ENCODE data around the gene FCN1.

The FCN1 gene

GRCh38 chr9:134916161-134916665 is 1.5 kb downstream of the FCN1 start:
- TF ChIP-seq CTCF (IDR thresholded peaks at IDR 0.05; ENCODE audit: unreplicated experiment in 3 of 3): no peak
- Mint-ChIP-seq H3K27me3 (ENCODE audit: low read depth) (peaks cover 28% of the 10 kb centered on the region), H3K27ac (no peak overlapping the region), H3K36me3 (ENCODE audit: low read depth) (no peaks in the 10 kb centered on the region), H3K4me1 (no peaks in the 10 kb centered on the region), H3K4me3 (no peak overlapping the region), H3K9me3 (peaks cover 10% of the 10 kb centered on the region)

- peaks cover 10% of the 10 kb centered on the region for H3K9me3 Mint-ChIP-seq
- no peaks in the 10 kb centered on the region for H3K36me3 Mint-ChIP-seq (ENCODE audit: low read depth)
- H3K27me3 Mint-ChIP-seq (ENCODE audit: low read depth): peaks cover 31% of the 10 kb centered on the region
- H3K4me3 Mint-ChIP-seq: no peak overlapping the region
- TF ChIP-seq CTCF (IDR thresholded peaks at IDR 0.05; ENCODE audit: unreplicated experiment in 3 of 3): no peak
- no peak overlapping the region for H3K27ac Mint-ChIP-seq
- H3K4me1 Mint-ChIP-seq: no peaks in the 10 kb centered on the region
Measured at GRCh38 chr9:134915046-134915985, 2.4 kb downstream of the FCN1 start.

- no peaks in the 10 kb centered on the region for H3K4me1 Mint-ChIP-seq
- H3K36me3 Mint-ChIP-seq (ENCODE audit: low read depth): no peaks in the 10 kb centered on the region
- H3K4me3 Mint-ChIP-seq: no peak overlapping the region
- peaks cover 37% of the 10 kb centered on the region for H3K27me3 Mint-ChIP-seq (ENCODE audit: low read depth)
- TF ChIP-seq CTCF (IDR thresholded peaks at IDR 0.05; ENCODE audit: unreplicated experiment in 3 of 3): no peak
- H3K9me3 Mint-ChIP-seq: peaks cover 6% of the 10 kb centered on the region
- no peak overlapping the region for H3K27ac Mint-ChIP-seq
Measured at GRCh38 chr9:134914501-134914834, 3.2 kb downstream of the FCN1 start.

GRCh38 chr9:134913713-134914500 is 3.8 kb downstream of the FCN1 start:
- Mint-ChIP-seq H3K27ac (no peak overlapping the region), H3K4me1 (no peaks in the 10 kb centered on the region), H3K36me3 (ENCODE audit: low read depth) (no peaks in the 10 kb centered on the region), H3K9me3 (peaks cover 6% of the 10 kb centered on the region), H3K27me3 (ENCODE audit: low read depth) (peaks cover 41% of the 10 kb centered on the region), H3K4me3 (no peak overlapping the region)
- TF ChIP-seq CTCF (IDR thresholded peaks at IDR 0.05; ENCODE audit: unreplicated experiment in 3 of 3): no peak

- no peak overlapping the region for H3K27ac Mint-ChIP-seq
- no peaks in the 10 kb centered on the region for H3K4me1 Mint-ChIP-seq
- H3K36me3 Mint-ChIP-seq (ENCODE audit: low read depth): no peaks in the 10 kb centered on the region
- peaks cover 36% of the 10 kb centered on the region for H3K27me3 Mint-ChIP-seq (ENCODE audit: low read depth)
- no peak for TF ChIP-seq CTCF (IDR thresholded peaks at IDR 0.05; ENCODE audit: unreplicated experiment in 3 of 3)
- H3K9me3 Mint-ChIP-seq: no peaks in the 10 kb centered on the region
- H3K4me3 Mint-ChIP-seq: no peak overlapping the region
Measured at GRCh38 chr9:134913041-134913712, 4.5 kb downstream of the FCN1 start.
